ENCODE data around the gene ZSCAN2. TPM values are rescaled to one million over a fixed set of nuclear protein-coding genes. Genes with fewer than 3 reads are reported as not detected.

The ZSCAN2 gene
- total RNA-seq, 1 donor from 2014 or later, result 18.7 TPM

DNA sequence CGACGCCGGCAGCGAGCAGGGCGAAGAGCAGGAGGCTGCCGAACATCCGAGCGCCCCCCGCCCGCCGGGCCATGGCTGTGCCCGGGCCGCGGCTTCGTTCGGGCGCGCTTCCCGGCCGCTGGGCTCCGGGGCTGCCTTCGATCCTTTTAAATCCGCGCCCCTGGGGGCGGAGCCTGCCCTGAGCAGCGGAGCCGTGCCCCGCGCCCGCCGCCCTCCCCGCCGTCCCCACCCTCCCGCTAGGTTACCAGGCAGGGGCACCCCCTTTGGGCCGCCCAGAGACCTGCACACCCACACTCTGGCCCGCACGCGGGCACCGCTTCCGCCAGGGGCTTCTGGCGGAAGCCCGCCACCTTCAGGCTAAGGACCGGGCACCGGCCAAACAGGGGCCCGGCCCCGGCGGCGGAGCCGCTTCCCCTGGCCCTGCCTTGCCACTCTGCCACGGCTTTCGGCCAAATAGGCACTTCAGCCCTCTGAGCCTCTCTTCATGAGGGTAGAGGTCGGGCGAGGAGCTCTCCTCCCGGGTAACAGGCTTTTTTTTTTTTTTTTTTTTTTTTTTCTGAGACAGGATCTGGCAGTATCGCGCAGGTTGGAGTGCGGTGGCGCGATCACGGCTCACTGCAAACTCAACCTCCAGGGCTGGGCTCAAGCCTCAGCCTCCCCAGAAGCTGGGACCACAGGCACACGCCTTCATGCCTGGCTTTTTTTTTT is 57.4 kb downstream of the ZSCAN2 start, which contains the start of gene NMB:
Gene NMB (minus strand): TSS at position 120 of the 708 bp plus-strand sequence. CDS start 47 bp downstream, at position 73.
- ATAC-seq (ENCODE audit: low read depth), result peak; percentile 76
- ChIA-PET CTCF (interaction anchor here (0.9 to 1.8 kb wide), 4 partner anchors 21 to 164 kb away, joined by 3 to 6 read pairs (median 4); no protein-coding TSS in a partner anchor), POLR2A (interaction anchor here (0.5 to 6.4 kb wide), 16 partner anchors 10 to 322 kb away, joined by 3 to 70 read pairs (median 6); partner anchors contain the start of genes SEC11A, ZNF592 and ZSCAN2)
- H3K4me3 Mint-ChIP-seq, result peak within 1 kb of the TSS; percentile 83
- peaks cover 41% of the 10 kb centered on the region for H3K4me1 Mint-ChIP-seq
- TF ChIP-seq, protein P1, sequence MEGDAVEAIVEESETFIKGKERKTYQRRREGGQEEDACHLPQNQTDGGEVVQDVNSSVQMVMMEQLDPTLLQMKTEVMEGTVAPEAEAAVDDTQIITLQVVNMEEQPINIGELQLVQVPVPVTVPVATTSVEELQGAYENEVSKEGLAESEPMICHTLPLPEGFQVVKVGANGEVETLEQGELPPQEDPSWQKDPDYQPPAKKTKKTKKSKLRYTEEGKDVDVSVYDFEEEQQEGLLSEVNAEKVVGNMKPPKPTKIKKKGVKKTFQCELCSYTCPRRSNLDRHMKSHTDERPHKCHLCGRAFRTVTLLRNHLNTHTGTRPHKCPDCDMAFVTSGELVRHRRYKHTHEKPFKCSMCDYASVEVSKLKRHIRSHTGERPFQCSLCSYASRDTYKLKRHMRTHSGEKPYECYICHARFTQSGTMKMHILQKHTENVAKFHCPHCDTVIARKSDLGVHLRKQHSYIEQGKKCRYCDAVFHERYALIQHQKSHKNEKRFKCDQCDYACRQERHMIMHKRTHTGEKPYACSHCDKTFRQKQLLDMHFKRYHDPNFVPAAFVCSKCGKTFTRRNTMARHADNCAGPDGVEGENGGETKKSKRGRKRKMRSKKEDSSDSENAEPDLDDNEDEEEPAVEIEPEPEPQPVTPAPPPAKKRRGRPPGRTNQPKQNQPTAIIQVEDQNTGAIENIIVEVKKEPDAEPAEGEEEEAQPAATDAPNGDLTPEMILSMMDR (IDR thresholded peaks at IDR 0.05), result no peak
- intact Hi-C loops (cut with micrococcal nuclease), result loop anchor here (1.0 to 10.0 kb wide), 8 partner anchors 28 to 387 kb away; partner anchors contain the start of genes PDE8A, SEC11A and ZNF592
- no peaks in the 10 kb centered on the region for H3K27me3 Mint-ChIP-seq
- peak; percentile 83 for DNase-seq
- H3K36me3 Mint-ChIP-seq (ENCODE audit: low read depth), result peaks cover 6% of the 10 kb centered on the region
- peak within 1 kb of the TSS; percentile 88 for H3K27ac Mint-ChIP-seq
- no peaks in the 10 kb centered on the region for H3K9me3 Mint-ChIP-seq

DNA sequence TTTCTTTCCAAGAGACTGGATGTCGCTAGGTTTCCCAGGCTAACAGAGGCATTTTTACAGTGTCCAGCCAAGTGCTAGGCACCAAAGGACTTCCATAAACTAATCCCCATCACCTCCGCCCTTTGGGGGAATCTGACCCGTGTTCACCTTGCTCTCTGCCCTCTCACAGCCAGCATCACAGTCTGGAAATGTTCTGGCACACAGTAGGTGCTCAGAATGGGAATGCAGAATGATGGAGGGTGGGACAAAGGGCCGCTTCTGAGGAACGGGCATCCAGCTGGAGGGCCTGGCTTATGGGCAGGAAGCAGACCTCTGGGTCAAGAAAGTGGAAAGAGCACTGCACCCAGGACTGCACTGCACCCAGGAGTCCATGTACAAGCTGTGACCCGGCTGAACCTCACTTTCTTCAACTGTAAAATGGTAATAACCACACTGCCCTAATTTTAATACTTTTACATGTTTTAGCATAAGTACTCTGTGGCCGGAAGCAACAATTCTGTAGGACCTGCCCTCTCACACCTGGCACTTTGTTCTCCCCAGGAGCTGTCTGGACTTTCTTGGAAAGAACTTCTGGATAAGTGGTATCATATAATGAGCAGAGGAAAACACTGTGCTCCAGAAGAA is 58.1 kb downstream of the ZSCAN2 start:
- H3K4me1 Mint-ChIP-seq, result peaks cover 35% of the 10 kb centered on the region

DNA sequence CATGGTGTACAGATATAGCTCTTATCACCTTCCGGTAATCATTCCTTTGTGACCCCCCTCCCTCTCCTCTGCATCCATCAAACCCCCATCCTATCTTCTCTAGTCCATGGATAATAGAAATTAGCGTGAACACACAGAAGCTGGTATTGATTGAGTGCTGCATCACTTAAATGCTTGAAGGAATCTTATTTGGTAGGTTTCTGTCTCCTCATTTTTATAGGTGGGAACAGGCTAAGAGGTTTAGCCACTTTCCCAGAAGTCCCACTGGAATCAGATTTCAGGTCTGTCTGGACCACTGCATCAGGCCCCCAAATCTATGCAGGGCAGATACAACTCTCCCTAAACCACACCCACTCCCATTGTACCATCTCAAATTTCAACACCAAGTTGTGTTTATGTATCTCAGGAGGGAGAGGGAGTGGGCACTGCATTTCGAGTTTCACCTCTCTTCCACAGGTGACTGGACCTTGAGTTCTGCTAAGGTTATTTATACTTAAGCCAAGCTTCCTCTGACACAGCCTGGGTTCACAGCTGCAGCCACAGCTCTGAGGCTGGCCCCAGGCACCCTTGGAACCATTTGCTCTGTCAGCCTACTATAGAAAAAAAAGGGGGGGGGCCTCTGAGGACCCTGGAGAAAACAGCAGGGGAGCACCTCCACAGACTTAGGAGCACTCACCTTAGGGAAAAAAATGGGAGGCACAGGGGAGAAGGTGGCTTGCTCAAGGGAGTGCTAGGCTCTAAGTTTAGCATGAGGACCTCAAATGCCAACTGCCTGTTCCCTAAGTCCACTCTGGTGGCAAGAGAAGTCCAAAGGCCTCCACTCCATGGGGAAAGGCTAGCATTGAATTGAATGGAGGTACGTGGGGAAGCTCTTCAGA is 59.3 kb downstream of the ZSCAN2 start:
- H3K27me3 Mint-ChIP-seq, result no peaks in the 10 kb centered on the region
- ChIA-PET CTCF (interaction anchor here (0.7 to 1.8 kb wide), 2 partner anchors 19 to 72 kb away, joined by 3 to 6 read pairs; no protein-coding TSS in a partner anchor), POLR2A (interaction anchor here (0.7 to 2.5 kb wide), 5 partner anchors 29 to 75 kb away, joined by 3 to 21 read pairs (median 6); no protein-coding TSS in a partner anchor)
- no peak for ATAC-seq (ENCODE audit: low read depth)
- H3K4me3 Mint-ChIP-seq, result peak overlapping the region; percentile 41
- H3K9me3 Mint-ChIP-seq, result no peaks in the 10 kb centered on the region
- DNase-seq, result no peak
- H3K4me1 Mint-ChIP-seq, result peaks cover 30% of the 10 kb centered on the region
- TF ChIP-seq, protein P1 (IDR thresholded peaks at IDR 0.05), result no peak
- peaks cover 11% of the 10 kb centered on the region for H3K36me3 Mint-ChIP-seq (ENCODE audit: low read depth)
- intact Hi-C loops (cut with micrococcal nuclease), result loop anchor here (10.0 kb wide), 1 partner anchor 385 kb away; no protein-coding TSS in a partner anchor
- H3K27ac Mint-ChIP-seq, result peak overlapping the region; percentile 35

More for the DNA sequence above, 58.1 kb downstream of the ZSCAN2 start:
- Mint-ChIP-seq H3K27me3 (no peaks in the 10 kb centered on the region), H3K9me3 (no peaks in the 10 kb centered on the region), H3K27ac (peak overlapping the region; percentile 88), H3K4me3 (peak overlapping the region; percentile 83), H3K36me3 (ENCODE audit: low read depth) (peaks cover 3% of the 10 kb centered on the region)
- DNase-seq (no peak), ATAC-seq (ENCODE audit: low read depth) (no peak)
- intact Hi-C loops (cut with micrococcal nuclease), result loop anchor here (1.0 to 10.0 kb wide), 8 partner anchors 27 to 386 kb away; partner anchors contain the start of genes PDE8A, SEC11A and ZNF592
- ChIA-PET POLR2A (interaction anchor here (0.5 to 6.4 kb wide), 16 partner anchors 9 to 322 kb away, joined by 3 to 70 read pairs (median 4); partner anchors contain the start of genes SEC11A, ZNF592 and ZSCAN2), CTCF (interaction anchor here (0.9 to 1.8 kb wide), 4 partner anchors 20 to 163 kb away, joined by 3 to 6 read pairs (median 4); no protein-coding TSS in a partner anchor)
- TF ChIP-seq, protein P1 (IDR thresholded peaks at IDR 0.05), result no peak

DNA sequence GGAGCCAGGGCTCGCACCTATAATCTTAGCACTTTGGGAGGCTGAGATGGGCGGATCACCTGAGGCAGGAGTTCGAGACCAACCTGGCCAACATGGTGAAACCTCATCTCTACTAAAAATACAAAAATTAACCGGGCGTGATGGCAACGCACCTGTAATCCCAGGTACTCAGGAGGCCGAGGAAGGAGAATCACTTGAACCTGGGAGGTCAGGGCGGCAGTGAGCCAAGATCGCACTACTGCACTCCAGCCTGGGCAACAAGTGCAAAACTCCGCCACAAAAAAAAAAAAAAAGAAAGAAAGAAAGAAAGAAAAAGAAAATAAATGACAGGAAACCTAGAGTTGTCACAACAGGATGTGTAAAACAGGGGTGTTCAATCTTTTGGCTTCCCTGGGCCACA is 60.2 kb downstream of the ZSCAN2 start:
- Mint-ChIP-seq H3K27ac (no peak overlapping the region), H3K27me3 (no peaks in the 10 kb centered on the region), H3K4me1 (peaks cover 29% of the 10 kb centered on the region), H3K9me3 (no peaks in the 10 kb centered on the region), H3K36me3 (ENCODE audit: low read depth) (peaks cover 17% of the 10 kb centered on the region), H3K4me3 (no peak overlapping the region)
- TF ChIP-seq, protein P1 (IDR thresholded peaks at IDR 0.05), result no peak
- ATAC-seq (ENCODE audit: low read depth), result no peak
- POLR2A ChIA-PET, result interaction anchor here (1.5 kb wide), 1 partner anchor 29 kb away, joined by 3 read pairs; no protein-coding TSS in a partner anchor
- intact Hi-C loops (cut with micrococcal nuclease), result no loop called here
- CTCF ChIA-PET, result interaction anchor here (0.6 kb wide), 1 partner anchor 469 kb away, joined by 3 read pairs; no protein-coding TSS in a partner anchor
- no peak for DNase-seq
